Stimulated activated CD8-positive, alpha-beta memory T cell treated with anti-CD3 and anti-CD28 coated beads, Interleukin-4, amount 100 ng/mL, for 1 hour (primary cell): ENCODE data around the gene ADTRP.
"Not testable (repeated sequence)": the region's sequence is repeated elsewhere in the genome, so short reads cannot be mapped to it uniquely, and the experiment has no call there.

Experiments used
- DNase-seq, 2 donors: peaks; one replicate each; pipeline ENCODE4 v3.0.0-alpha.2; 2020; ENCODE audit warnings: low read depth in 2 of 2, low spot score in 1 of 2

Gene ADTRP

GRCh38 chr6:11804135-11804534, 25.5 kb upstream of the ADTRP start:
- no peak for DNase-seq

DNA sequence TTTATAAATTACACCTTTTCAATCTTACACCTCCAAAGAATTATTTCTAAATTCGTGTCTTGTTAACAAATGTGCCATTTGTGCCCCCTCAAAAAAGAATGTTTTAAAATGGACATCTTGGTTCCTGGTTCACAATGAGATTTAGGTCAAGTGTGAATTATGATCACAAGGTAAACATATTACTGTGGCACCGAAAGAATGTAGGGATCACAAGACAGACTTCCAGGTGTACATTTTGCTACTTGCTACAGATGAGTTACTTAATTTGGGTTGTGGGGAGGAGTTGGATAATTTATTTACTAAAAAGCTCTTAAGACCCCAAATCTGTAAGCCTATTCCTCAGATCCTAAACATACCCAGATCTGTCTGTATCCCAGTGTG, 25.0 kb upstream of the ADTRP start:
- no peak for DNase-seq

DNA sequence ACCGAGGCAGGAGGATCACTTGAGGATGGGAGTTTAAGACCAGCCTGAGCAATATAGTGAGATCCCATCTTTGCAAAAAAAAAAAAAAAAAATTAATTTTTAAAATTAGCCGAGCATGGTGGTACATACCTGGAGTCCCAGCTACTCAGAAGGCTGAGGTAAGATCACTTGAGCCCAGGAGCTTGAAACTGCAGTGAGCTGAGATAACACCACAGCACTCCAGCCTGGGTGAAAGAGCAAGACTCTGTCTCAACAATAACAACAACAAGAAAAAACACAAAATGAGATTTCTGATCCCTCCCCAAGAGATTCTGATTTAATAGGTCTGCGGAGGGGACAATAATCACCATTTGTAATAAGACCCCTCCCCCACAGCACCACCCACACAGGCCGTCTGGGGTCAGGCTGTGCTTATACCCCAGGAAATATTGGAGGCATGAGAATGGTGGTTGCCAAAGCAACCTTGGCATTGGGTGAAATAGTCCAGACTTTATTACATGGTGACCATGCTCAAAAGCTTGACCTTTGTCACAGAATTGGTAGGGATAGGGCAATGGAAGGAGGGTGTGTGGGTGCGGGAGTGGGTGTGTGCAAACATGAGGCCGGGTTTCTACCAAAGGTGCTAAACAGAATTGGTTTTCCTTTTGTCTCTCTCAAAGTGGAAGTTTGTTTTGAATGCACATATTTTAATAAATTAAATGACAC, 24.4 kb upstream of the ADTRP start:
- DNase-seq = no peak

DNA sequence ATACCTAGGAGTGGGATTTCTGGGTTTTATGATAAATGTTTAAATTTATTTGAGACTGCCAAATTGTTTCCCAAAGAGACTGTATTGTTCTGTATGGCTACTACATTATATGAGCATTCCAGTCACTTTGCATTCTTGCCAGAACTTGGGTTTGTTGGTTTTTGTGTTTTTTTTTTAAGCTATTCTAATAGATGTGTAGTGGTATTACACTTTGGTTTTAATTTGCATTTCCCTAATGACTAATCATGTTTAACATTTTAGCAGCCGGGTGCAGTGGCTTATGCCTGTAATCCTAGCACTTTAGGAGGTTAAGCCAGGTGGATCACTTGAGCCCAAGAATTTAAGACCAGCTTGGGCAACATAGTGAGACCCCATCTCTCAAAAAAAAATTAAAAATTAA, 21.9 kb upstream of the ADTRP start:
- not testable (repeated sequence) for DNase-seq

GRCh38 chr6:11798538-11798937, 19.9 kb upstream of the ADTRP start:
- DNase-seq = no peak

DNA sequence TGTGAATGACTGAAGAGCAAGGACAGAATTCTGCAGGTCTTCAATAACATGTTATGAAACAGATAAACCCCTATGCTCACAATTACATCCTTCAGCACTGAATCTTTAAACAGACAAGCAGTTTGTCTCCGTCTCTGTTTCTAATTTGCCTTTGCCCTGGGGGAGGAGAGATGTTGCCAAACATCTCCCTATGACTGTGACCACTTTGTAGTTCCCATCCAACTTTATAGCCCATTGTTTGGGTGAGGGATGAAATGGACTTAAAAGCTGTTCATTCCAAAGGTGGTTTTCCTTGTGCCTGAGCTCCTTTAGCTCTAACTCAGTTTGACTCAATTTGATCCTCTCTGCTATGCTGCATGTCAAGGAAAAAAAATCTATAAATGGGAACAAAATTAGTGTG, 19.5 kb upstream of the ADTRP start:
- no peak for DNase-seq

GRCh38 chr6:11796829-11797228, 18.2 kb upstream of the ADTRP start:
- no peak for DNase-seq

GRCh38 chr6:11795403-11795802, 16.8 kb upstream of the ADTRP start:
- DNase-seq = no peak

DNA sequence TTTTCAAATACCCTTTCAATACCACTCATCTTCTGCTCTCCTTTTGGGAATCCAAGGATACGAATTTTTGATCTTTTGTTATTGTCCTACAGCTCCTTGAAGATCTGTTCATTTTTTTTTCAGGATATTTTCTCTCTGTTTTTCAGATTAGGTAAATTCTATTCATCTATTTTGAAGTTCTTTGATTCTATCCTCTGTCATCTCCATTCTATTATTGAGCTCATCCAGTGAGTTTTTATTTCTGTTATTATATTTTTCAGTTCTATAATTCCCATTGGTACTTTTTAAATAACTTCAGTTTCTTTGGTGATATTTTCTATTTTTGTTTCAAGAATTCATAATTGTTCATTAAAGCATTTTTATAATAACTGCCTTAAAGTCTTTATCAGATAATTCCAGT, 14.7 kb upstream of the ADTRP start:
- no peak for DNase-seq

DNA sequence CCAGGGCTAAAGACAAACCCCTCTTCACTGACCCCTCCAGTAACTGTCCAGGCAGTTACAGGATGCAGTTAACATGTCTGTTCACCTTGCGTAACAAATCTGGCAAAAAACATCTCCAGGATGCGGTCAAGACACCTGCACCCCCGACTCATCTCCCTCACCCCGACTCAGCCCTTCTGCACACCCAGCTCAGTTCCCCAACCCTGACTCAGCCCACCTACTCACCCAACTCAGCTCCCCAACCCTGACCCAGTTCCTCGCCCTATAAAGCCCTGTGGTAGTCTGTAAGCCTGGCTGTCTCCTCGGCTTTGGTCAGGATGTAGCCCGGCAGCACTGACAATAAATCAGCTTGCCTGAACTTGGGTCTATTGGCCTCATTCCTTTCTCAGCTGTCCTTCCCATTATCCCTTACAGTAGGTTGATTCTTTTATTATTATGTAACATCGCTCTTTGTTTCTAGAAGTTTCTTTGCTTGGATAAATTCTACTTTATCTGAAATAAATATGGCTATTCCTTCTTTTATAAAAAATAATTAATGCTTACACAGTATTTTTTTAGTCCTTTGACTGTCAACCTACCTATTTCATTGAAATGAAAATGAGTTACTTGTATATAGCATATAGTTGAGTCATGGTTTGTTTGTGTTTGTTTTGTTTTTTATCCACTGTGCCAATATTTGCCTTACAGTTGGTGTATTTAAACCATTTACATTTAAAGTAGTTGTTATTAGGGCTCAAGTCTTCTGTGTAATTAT, 12.9 kb upstream of the ADTRP start:
- DNase-seq = no peak

GRCh38 chr6:11789744-11790143, 11.1 kb upstream of the ADTRP start:
- no peak for DNase-seq

DNA sequence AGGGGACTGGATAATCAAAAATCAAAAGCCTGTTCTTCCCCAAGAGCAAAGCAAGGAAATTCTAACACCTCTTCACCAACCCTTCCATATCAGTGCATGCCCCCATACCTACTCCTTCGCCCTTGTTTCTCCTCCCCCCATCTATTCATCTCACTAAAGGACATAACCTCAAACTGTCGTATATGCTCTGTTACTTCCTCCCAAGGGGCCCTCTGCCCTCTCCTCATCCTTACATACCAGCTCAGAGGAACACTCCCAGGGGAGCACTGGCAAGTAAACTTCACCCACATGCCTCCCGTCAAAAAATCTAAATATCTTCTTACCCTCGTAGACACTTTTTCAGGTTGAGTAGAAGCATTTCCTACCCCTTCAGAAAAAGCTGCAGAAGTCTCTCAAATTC, 9.4 kb upstream of the ADTRP start:
- DNase-seq = no peak

GRCh38 chr6:11785774-11786579, 7.4 kb upstream of the ADTRP start:
- no peak for DNase-seq

GRCh38 chr6:11785415-11785773, 6.8 kb upstream of the ADTRP start:
- no peak for DNase-seq

GRCh38 chr6:11784341-11784740, 5.7 kb upstream of the ADTRP start:
- no peak for DNase-seq

GRCh38 chr6:11783524-11784064, 5.0 kb upstream of the ADTRP start:
- DNase-seq = no peak

- no peak for DNase-seq
Measured at GRCh38 chr6:11782524-11782923, 3.9 kb upstream of the ADTRP start.

- no peak for DNase-seq
Measured at GRCh38 chr6:11780097-11780428, 1.5 kb upstream of the ADTRP start.

DNA sequence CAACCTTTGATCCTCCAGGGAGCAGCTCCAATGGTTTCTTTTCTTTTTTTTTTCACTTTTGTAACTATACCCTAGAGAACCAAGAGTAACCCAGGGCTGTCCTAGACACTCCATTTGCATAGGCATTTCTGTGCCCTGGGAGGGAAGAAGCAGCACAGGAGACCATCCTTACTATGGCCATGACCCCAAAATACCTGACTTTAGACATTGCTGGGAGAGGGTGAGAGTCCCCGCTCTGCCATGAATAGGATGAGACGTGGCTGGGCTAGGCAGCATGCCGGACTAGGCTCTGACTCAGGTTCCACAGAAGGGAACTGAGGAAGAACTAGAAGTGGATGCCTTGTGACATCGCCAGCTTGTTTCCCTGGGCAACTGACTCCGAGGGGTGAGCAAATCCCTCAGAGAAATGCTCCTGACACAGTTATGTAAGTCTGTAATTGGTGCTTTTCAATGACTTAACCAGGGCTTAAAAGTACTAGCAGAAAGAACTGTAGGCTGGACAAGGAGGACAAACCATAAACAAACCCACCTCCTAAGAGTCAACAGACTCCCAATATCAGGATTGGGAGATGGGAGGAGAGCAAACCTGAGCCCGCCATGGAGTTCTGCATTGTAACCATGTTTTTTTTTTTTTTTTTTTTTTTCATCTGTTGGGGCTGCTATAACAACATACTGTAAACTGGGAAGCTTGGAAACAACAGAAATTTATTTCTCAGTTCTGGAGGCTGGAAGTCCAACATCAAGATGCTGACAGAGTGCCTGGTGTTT, 910 bp upstream of the ADTRP start:
- no peak for DNase-seq

DNA sequence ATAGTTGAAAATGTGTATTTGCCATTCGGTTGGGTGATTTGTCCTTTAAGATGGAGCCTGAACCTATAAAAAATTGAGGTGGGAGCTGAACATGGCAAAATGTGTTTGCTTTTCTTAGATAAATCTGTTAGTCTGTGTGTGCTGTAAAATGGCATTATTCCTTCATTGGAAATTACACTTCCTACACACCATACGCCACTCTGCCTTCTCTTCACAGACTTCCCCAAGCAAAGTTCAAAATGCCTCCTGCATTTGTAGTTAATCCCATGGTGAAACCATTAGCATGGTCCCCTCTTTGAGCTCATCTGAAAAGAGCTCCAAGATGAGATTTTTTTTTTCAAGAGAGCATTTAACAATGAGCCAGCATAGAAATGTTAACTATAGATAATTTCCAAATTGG, 567 bp downstream of the ADTRP start:
- no peak for DNase-seq

DNA sequence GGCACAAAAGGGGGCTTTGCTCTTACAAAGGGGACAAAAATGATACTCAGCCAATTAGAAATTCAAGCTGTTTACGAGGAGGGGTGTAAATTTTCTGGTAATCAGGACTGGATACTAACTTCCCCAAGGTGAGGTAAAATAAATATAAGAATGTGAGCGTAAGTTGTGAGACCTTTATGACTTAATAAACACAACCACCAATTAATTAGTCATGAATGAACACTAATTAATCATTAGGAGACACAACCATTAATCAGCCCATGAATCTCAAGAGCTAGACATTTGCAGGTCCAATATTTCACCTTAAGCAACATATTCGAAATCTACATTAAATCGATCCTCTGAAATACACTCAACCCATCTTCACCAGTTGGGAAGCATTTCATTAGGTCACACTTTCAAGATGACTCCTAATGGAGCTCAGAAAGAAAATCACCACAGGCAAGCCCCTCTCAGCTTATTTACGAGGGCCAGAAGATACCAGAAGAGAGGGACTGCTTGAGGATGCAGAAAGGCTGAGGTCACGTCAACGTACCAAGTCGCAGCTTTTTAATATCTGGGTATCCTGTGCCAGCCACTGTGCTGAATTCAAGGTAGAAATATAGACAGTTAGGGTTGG, 2.7 kb downstream of the ADTRP start:
- no peak for DNase-seq
